Stimulated activated naive CD8-positive, alpha-beta T cell treated with anti-CD3 and anti-CD28 coated beads, Interleukin-15, Interleukin-2, amounts not matched to agents 100 ng/mL and 50 ng/mL, for 24 hours (primary cell): ENCODE measurements around the gene CEP85.

ENCODE experiments used
- H3K27ac Mint-ChIP-seq: one replicate; pipeline ENCODE4 v1.8.0; 2021; ENCODE audit warnings: mild to moderate bottlenecking, mixed read lengths
- H3K27me3 Mint-ChIP-seq: one replicate; pipeline ENCODE4 v1.8.0; 2021; ENCODE audit warnings: mixed read lengths
- H3K36me3 Mint-ChIP-seq: one replicate; pipeline ENCODE4 v1.8.0; 2021; ENCODE audit warnings: low read depth, mixed read lengths
- H3K4me1 Mint-ChIP-seq: one replicate; pipeline ENCODE4 v1.8.0; 2021; ENCODE audit warnings: low read depth, mixed read lengths
- H3K4me3 Mint-ChIP-seq: one replicate; pipeline ENCODE4 v1.8.0; 2021; ENCODE audit warnings: mild to moderate bottlenecking, mixed read lengths
- H3K9me3 Mint-ChIP-seq: one replicate; pipeline ENCODE4 v1.8.0; 2021; ENCODE audit warnings: mixed read lengths

CEP85 gene

DNA sequence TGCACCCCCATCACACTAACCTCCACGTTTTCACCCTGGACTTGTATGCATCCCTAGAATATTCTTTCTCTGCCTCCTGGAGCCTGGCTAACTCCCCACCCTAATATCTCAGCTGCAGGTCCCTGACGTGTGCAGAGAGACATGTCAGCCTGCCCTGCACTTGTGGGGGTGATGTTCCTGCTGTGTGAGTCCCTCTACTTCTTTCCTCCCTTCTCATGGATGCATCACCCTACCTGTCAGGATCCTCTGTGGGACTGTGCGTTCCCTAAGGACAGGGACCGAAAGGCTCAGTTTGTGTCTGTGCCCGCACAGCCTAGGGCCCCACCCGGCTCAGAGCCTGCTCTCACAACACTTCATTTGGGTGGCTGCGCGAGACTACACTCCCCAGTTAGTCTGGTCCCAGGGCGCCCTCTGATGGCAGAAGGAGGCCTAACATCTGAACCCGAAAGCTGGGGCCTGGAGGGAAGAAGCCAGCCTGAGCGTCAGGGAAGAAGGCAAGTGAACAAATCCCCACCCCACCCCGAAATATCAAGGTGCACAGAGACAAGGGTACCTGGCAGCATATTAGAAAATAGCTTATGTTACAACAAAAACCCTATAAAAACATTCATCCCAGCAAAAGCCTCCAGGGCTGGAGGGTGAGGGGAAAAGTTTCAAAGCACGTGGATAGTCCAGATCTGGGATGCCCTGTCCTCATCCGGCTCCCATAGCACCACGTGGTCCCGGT is 87.5 kb downstream of the CEP85 start:
- peaks cover 65% of the 10 kb centered on the region for H3K4me1 Mint-ChIP-seq
- peak overlapping the region; percentile 80 for H3K4me3 Mint-ChIP-seq
- peaks cover 39% of the 10 kb centered on the region for H3K36me3 Mint-ChIP-seq
- no peaks in the 10 kb centered on the region for H3K27me3 Mint-ChIP-seq
- H3K9me3 Mint-ChIP-seq, result no peaks in the 10 kb centered on the region
- H3K27ac Mint-ChIP-seq, result peak overlapping the region; percentile 88

DNA sequence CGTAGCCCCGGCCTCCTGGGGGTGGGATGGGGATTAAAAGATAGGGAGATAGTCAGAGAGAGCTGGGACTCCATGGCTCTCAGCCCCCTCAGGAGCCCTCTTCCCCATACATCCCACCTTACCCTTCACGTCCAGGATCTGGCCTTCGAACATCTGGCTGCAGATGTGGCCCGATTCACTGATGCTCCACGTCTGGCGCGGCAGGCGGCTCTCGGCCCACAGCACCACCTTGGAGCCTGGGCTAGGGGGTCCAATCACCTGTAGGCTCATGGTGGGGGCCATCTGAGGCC is 88.0 kb downstream of the CEP85 start:
- Mint-ChIP-seq H3K36me3 (peaks cover 39% of the 10 kb centered on the region), H3K4me1 (peaks cover 60% of the 10 kb centered on the region), H3K4me3 (no peak overlapping the region), H3K27me3 (no peaks in the 10 kb centered on the region), H3K27ac (no peak overlapping the region), H3K9me3 (no peaks in the 10 kb centered on the region)

DNA sequence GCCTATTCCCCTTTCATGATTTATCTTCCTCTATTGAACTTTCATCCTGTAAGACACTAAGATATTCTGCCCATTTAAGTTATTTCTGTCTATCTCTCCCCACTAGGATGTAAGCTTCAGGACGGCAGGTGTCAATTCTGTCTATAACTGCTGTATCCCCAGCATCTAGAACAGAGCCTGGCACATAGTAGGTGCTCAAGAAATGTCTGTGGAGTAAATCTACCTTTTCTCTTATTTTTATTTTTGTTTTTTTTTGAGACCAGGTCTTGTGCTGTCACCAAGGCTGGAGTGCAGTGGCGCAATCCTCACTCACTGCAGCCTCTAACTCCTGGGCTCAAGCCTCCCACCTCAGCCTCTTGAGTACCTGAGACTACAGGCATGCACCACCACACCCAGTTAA is 89.4 kb downstream of the CEP85 start:
- Mint-ChIP-seq H3K9me3 (no peaks in the 10 kb centered on the region), H3K4me3 (no peak overlapping the region), H3K27ac (peak overlapping the region; percentile 66), H3K27me3 (no peaks in the 10 kb centered on the region), H3K36me3 (peaks cover 39% of the 10 kb centered on the region), H3K4me1 (peaks cover 46% of the 10 kb centered on the region)

DNA sequence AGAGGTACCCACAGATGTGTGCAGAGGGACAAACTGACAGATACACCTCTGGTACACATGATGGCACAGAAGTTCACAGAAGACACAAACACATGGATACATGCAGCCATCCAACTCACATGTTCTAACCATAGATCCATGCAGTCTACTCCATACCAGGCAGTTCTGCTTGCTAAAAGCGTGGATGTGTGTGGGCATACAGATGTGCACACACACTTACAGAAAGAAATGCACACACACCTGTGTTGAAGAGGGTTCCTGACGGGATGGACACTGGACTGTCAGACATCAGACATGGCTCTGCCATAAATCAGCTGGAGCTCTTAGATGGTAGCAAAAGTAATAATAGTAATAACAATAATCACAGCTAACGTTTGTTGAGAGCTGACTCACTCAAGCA is 90.5 kb downstream of the CEP85 start:
- Mint-ChIP-seq H3K4me1 (peaks cover 41% of the 10 kb centered on the region), H3K36me3 (peaks cover 34% of the 10 kb centered on the region), H3K27me3 (no peaks in the 10 kb centered on the region), H3K9me3 (no peaks in the 10 kb centered on the region), H3K27ac (no peak overlapping the region), H3K4me3 (no peak overlapping the region)

DNA sequence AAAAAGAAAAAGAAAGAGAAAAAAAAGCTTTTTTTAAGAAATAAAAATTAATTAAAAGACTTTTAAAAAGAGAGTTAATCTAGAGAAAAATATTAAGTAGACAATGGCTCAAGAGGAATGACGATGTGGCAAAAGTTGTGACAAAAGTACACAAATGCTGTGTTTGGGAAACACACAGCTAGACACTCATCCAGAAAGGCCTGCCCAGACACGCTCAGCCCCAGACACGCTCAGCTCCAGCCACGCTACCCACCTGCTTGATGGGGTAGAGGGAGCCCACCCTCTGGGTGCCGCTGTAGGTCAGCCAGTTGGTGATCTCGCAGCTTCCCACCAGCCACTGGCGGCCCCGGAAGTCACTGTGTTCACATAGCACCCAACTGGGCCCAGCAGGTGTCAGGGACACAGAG is 94.0 kb downstream of the CEP85 start:
- Mint-ChIP-seq H3K36me3 (peaks cover 10% of the 10 kb centered on the region), H3K9me3 (no peaks in the 10 kb centered on the region), H3K4me1 (peaks cover 7% of the 10 kb centered on the region), H3K27me3 (no peaks in the 10 kb centered on the region), H3K27ac (no peak overlapping the region), H3K4me3 (no peak overlapping the region)
